Esophagus (tissue), 2 donors: Measurements from ENCODE around the gene SLC35A2. TPM values are rescaled to one million over a fixed set of nuclear protein-coding genes. Genes with fewer than 3 reads are reported as not detected.

Source experiments
- H3K27ac ChIP-seq, 2 donors: one replicate each; pipeline ENCODE4 v1.5.1; 2013; ENCODE audit warnings: low read depth in 2 of 2, mild to moderate bottlenecking in 2 of 2, inconsistent platforms in 1 of 2, low read length in 1 of 2, moderate library complexity in 1 of 2
- H3K27me3 ChIP-seq, 2 donors: one replicate each; pipeline ENCODE4 v1.6.1; 2013; ENCODE audit warnings: low read length in 2 of 2, control low read depth in 1 of 2, mild to moderate bottlenecking in 1 of 2; ENCODE audit not compliant: insufficient read depth in 2 of 2, control insufficient read depth in 1 of 2
- H3K36me3 ChIP-seq, 2 donors: one replicate each; pipeline ENCODE4 v1.6.1; 2013; ENCODE audit warnings: low read length in 1 of 2; ENCODE audit not compliant: control insufficient read depth in 2 of 2, insufficient read depth in 2 of 2
- H3K4me1 ChIP-seq, 2 donors: one replicate each; pipeline ENCODE4 v1.6.1; 2013; ENCODE audit warnings: low read length in 1 of 2; ENCODE audit not compliant: control insufficient read depth in 2 of 2, insufficient read depth in 2 of 2
- H3K4me3 ChIP-seq, 2 donors: one replicate each; pipeline ENCODE4 v1.5.1; 2013; ENCODE audit warnings: low read length in 2 of 2, mild to moderate bottlenecking in 2 of 2, low read depth in 1 of 2, moderate library complexity in 1 of 2
- H3K9me3 ChIP-seq, 2 donors: one replicate each; pipeline ENCODE4 v1.6.1; 2013; ENCODE audit warnings: mild to moderate bottlenecking in 2 of 2, low read depth in 1 of 2, low read length in 1 of 2, moderate library complexity in 1 of 2; ENCODE audit not compliant: control insufficient read depth in 2 of 2, insufficient read depth in 1 of 2
- WGBS, 2 donors: extraction: QIAGEN DNeasy Blood & Tissue Kit; methylation state at CpG; one replicate each; pipeline ENCODE4 v1.1.7; 2013; 5-methylcytosine and 5-hydroxymethylcytosine counted together
- polyA plus RNA-seq, 2 donors: library from polyadenylated mRNA; stranded (reverse); fragments of 200-250 nt; gene quantifications; one replicate each; pipeline ENCODE4 v1.2.3, GENCODE V29; 2013
- donor health status: healthy with polysubstance abuse.
- donor health status: Bipolar disorder and iron deficiency.

SLC35A2 gene
- polyA plus RNA-seq, 2 donors = 6.9 to 22.1 TPM

DNA sequence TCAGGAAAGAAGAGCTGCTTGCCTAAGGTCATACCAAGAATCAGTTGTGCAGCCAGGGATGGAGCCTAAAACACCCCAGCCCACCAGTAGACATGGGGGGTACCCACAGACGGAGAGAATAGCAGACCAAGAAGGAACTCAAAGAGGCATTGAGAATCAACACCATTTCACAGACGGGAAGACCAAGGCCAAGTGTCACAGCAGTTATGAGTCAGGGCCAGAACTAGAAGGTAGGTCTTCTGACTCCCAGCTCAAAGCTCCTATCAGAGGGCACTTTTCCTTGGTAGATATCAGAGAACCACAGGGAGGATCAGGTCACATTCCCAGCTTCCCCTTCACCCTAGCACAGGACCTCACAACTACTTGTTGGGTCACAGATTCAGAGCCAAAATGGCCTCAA is 31.4 kb upstream of the SLC35A2 start:
- no peaks in the 10 kb centered on the region for H3K4me1 ChIP-seq
- H3K9me3 ChIP-seq = no peaks in the 10 kb centered on the region
- H3K36me3 ChIP-seq = peaks cover 0 to 3% of the 10 kb centered on the region in 2 donors
- no peak overlapping the region for H3K27ac ChIP-seq
- H3K27me3 ChIP-seq = no peaks in the 10 kb centered on the region
- WGBS, 2 donors = 68 to 72% methylated on average over 2 of the region's 2 CpGs
- no peak overlapping the region for H3K4me3 ChIP-seq

DNA sequence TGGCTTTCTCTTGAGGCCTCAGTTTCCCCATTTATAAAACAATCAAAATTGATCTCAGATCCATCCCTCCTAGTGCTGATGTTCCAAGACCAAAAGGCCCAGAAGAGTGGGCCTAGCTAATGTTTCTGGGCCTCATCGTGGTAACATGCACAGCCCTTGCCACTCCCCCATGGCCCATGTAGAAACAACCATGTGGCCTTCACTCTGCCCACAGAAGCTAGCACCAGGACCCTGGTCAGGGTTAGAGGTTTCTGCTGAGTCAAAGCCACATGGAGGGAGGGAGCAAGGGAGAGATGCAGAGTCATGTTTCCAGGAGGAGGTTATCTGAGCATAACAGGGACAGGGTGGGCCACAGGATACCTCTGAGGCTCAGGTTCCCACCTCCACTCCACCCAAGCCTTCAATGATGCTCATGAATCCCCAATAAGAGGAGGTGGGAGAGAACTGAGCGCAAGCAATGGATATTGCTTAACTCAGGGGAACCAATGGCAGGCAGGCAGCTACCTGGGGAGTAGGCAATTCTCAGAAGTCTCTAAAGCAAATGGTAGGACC is 29.0 kb upstream of the SLC35A2 start:
- Histone ChIP-seq H3K4me1 (no peaks in the 10 kb centered on the region), H3K9me3 (no peaks in the 10 kb centered on the region), H3K4me3 (no peak overlapping the region), H3K27me3 (no peaks in the 10 kb centered on the region), H3K36me3 (peaks cover 0 to 3% of the 10 kb centered on the region in 2 donors), H3K27ac (no peak overlapping the region)
- 79 to 83% methylated on average over 2 of the region's 2 CpGs for WGBS, 2 donors

DNA sequence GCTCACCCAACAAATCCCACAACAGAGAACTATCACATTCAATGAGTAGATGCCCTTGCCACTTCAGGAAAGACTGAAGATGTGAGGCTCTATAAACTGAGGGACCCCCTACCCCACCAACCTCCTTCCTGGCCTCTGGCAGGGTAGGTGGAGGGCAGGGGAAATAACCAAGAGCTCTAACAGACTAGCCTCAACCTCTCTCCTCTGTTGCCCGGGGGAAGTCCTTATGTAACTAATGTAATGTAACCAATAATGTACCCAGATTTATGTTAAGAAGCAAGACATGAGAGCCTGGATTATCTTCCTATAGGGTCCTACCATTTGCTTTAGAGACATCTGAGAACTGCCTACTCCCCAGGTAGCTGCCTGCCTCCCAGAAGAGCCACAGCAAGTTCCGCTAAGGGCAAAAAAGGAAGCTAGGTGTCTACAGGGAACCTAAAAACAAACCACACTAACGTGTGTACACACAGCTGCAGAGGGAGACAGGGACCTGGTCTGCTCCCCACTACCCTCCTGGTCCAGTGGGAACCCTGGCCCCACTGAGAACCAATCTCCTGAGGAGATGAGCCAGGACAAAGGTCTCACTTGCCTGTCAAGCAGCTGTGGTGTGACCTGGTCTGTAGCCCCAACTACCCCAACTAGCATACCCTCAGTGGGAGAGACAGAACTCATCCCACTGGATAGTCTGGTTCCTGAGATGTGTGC is 28.2 kb upstream of the SLC35A2 start:
- WGBS, 2 donors = 59 to 74% methylated on average over 3 of the region's 3 CpGs
- no peaks in the 10 kb centered on the region for H3K4me1 ChIP-seq
- H3K9me3 ChIP-seq = no peaks in the 10 kb centered on the region
- peaks cover 0 to 3% of the 10 kb centered on the region in 2 donors for H3K36me3 ChIP-seq
- H3K27me3 ChIP-seq = no peaks in the 10 kb centered on the region
- no peak overlapping the region for H3K27ac ChIP-seq
- no peak overlapping the region for H3K4me3 ChIP-seq

DNA sequence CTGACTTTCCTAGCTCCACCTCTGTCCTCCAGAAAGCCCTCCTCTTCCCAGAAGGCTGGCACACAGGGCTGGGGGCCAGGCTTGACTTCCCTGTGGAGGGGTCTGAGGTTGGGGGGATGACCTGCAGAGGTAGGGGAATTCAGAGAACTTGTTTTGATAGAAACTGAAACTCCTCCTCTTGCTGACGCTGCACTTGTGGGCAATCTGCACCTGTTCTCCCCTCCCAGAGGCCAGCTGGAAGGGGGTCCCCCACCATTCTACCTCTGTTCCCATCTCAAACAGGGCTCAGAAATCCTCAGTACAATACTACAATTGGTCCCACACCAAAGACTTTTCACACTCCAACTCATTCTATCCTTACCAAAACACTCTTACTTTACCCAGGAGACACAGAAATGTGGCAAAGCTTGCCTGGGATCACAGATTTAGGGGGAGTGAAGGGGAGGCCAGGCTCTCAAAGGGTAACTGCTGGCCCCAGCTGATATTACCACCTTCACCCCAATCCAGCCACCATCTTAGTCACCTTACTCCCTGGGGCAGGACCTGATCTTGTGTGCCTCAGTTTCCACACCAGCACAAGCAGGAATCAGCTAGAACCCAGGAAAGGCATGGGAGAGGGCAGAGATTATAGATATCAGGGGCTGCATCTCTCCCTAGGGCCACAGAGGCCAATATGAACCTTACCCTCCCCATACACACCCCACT is 27.4 kb upstream of the SLC35A2 start:
- Histone ChIP-seq H3K9me3 (no peaks in the 10 kb centered on the region), H3K4me3 (no peak overlapping the region), H3K27ac (no peak overlapping the region), H3K36me3 (peaks cover 0 to 7% of the 10 kb centered on the region in 2 donors), H3K27me3 (no peaks in the 10 kb centered on the region), H3K4me1 (no peaks in the 10 kb centered on the region)
- WGBS, 2 donors = 50 to 88% methylated on average over 1 of the region's 1 CpG

DNA sequence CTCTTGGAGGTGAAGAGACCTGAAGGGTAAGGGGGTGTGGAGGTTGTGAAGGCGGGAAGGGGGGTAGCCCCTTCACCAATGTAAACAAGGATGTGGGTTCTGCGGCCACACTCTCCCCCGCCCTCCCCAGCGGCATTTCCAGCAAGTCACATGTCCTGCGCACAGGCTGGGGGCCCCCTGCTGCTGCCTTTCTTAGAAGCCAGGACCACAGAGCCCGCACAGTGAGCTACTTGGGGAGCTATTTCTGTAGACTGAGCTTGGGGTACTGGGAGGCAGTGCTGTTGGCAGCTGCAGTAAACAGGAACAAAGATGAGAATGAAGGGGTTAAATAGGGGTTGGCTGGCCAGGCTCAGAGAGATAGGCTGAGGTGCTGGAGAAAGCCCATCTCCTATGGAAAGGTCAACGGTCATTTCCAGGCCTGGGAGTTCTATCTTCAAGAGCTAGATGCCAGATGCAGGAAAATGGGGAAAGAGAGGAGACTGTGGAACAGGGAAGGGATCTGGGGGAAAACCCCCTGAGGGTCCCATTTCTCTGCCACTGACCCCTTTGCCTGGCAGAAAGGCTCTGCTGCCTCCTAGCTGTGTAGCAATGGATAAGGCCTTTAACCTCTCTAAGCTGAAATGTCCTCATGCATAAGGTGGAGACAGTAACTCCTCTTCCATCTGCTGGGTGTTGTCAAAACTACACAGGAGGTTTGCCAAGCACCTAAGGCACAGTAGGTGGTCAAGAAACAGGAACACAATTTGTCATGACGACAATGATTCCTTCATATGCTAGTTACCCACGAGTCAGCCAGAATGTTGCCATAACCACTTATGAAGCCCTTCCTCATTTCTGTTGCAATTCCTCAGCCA is 25.8 kb upstream of the SLC35A2 start:
- Histone ChIP-seq H3K9me3 (no peaks in the 10 kb centered on the region), H3K4me1 (no peaks in the 10 kb centered on the region), H3K36me3 (peaks cover 0 to 5% of the 10 kb centered on the region in 2 donors), H3K4me3 (no peak overlapping the region), H3K27ac (peak overlapping the region; percentile 39 to 45), H3K27me3 (no peaks in the 10 kb centered on the region)
- WGBS, 2 donors = 37 to 45% methylated on average over 9 of the region's 9 CpGs

DNA sequence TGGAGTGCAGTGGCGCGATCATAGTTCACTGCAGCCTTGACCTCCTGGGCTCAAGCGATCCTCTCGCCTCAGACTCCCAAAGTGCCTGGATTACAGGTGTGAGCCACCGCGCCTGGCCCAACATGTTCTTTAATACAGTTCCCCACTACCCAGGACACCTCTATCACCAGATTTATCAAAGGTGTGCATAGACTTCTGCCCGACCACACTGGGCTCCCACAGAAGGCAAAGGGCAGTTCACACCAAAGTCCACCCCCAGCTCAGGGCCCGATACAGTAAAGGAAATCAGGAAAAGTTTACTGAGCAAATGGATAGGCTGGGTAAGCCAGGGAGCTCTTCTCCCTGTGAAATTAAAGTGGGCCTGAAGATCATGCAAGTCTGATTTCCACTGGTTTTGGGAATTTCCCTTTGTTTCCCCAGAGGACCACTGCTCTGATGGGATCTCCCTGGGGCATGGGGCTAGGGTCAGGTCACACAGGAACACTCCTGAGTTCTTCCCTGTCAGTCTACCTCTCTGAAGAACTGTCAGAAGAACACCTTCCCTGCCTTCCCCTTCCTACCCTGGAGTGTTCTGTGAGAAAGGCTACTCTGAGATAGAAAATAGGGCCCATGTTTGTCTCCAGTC is 25.1 kb upstream of the SLC35A2 start:
- Histone ChIP-seq H3K4me1 (no peaks in the 10 kb centered on the region), H3K4me3 (no peak overlapping the region), H3K27me3 (no peaks in the 10 kb centered on the region), H3K36me3 (peaks cover 0 to 5% of the 10 kb centered on the region in 2 donors), H3K27ac (no peak overlapping the region), H3K9me3 (no peaks in the 10 kb centered on the region)
- 87 to 94% methylated on average over 8 of the region's 8 CpGs for WGBS, 2 donors

DNA sequence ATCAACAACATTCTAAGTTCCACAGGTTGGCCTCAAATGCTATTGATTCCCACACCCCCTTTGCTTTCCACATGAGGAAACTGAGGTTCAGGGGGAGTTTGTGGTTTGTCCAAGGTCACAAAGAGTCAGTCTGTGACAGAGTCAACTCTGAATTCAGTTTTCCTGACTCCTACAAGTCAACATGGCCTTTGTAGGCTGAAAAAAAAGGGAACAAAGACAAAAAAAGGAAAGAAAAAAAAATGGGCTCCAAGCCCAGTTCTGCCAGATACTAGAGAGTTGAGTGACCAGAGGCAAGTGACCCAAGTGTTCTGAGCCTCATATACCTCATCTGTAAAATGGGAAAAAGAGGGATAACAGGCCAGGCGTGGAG is 23.8 kb upstream of the SLC35A2 start:
- no peak overlapping the region for H3K27ac ChIP-seq
- H3K27me3 ChIP-seq = no peaks in the 10 kb centered on the region
- no peaks in the 10 kb centered on the region for H3K9me3 ChIP-seq
- 88 to 91% methylated on average over 1 of the region's 1 CpG for WGBS, 2 donors
- H3K4me3 ChIP-seq = no peak overlapping the region
- H3K36me3 ChIP-seq = peaks cover 0 to 5% of the 10 kb centered on the region in 2 donors
- no peaks in the 10 kb centered on the region for H3K4me1 ChIP-seq

DNA sequence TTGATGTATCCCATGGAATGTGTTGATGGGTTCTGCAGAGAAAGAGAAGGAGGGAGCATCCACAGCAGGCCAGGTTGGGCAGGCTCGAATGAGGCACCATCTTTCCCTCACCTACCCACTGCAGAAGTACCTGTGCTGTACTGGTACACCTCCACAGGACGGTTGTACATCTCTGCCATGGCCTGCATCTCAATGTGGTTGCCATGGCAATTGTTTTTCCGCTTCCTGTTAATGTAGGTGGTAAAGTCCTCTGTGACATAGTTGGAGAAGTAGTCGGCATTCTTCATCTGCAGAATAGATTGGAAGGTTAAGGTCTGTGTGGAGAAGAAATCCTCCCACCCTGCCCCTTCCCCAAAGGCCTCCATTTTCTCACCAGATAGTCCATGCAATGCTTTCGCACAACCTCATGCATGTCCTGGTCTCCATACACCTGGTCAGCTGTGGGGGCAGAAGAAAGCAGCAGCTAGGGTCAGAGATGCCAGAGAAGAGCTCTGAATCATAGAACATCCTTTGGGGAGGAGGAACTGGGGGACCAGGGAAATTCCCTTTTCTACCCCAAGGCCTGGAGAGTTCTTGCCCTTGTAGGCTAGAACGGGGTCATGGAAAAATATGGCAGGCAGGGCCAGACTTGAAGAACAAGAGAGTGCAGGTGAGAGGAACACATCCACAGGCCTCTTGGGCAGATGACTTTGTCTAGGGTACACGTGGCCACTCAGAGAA is 23.3 kb upstream of the SLC35A2 start:
- Histone ChIP-seq H3K27ac (no peak overlapping the region), H3K36me3 (peaks cover 0 to 5% of the 10 kb centered on the region in 2 donors), H3K4me3 (no peak overlapping the region), H3K27me3 (no peaks in the 10 kb centered on the region), H3K4me1 (no peaks in the 10 kb centered on the region), H3K9me3 (no peaks in the 10 kb centered on the region)
- 70 to 78% methylated on average over 7 of the region's 7 CpGs for WGBS, 2 donors
